T-helper 9 cell (primary cell): ENCODE data around the gene CCR1.
"Not testable (repeated sequence)": the region's sequence is repeated elsewhere in the genome, so short reads cannot be mapped to it uniquely, and the experiment has no call there.

Source experiments
- DNase-seq: peaks from one replicate; pipeline ENCODE4 v3.0.0-alpha.2; 2020

The CCR1 gene

DNA sequence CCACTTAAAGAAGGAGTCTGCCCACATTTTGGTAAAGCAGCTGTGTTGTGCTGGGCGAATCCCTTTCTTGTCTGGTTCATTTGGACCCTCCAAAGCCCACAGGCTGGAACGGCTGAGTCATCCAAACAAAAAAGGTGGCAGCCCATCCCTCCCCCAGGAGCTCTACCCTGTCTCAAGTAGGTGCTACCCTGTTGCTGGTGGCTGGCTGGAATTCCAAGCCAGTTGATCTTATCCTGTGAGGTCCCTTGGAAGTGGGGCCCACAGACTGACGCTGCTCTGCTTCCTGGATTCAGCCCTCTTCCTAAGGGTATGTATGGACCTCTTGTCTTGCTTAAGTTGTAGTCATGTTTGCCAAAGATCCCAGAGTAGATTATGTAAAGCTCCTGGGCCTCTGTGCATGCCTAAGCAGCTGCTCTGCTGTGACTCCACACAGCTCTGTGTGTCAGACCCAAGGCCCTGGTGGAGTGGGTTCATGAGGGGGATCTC, 44.5 kb downstream of the CCR1 start:
- no peak for DNase-seq

DNA sequence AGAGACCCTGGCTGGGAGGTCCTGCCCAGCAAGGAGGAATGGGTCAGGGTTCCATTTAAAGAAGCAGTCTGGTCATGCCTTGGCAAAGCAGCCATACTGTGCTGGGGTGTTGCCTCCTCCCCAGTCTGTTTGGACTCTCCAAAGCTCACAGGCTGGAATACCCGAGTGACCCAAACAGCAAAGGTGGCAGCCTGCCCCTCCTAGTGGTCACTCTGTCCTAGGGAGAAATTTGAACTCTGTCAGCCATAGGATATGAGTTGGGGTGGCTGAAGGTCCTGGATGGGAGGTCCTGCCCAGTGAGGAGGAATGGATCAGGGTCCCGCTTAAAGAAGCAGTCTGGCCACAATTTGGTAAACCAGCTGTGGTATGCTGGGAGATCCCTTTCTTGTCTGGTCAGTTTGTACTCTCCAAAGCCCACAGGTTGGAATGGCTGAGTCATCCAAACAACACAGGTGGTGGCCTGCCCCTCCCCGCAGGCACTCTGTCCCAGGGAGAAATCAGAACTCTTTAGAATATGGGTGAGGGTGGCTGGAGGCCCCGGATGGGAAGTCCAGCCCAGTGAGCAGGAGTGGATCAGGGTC, 45.0 kb downstream of the CCR1 start:
- no peak for DNase-seq

DNA sequence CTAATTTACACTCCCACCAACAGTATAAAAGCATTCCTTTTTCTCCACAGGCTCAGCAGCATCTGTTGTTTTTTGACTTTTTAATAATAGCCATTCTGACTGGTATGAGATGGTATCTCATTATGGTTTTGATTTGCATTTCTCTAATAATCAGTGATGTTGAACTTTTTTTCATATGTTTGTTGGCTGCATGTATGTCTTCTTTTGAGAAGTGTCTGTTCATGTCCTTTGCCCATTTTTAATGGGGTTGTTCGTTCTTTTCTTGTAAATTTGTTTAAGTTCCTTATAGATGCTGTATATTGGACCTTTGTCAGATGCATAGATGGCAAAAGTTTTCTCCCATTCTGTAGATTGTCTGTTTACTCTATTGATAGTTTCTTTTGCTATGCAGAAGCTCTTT, 50.4 kb downstream of the CCR1 start:
- not testable (repeated sequence) for DNase-seq

DNA sequence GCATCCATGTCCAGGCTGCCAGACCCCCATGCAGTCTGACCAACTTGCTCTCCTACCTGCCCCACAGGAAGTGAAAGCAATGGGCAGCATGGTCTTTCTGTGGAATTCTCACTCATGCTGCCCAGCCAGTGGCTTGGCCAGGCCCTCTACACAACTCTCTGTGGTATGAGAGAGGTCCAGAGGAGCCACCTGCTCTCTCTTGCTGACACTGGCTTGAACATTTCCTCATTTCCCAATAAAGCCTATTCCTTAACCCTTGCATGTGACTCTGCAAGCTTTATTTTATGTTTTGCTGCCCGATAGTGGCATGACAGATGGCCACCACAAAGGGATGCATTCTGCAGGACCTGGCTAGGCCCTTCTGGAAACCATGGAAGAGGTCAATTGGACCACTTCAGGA, 53.8 kb downstream of the CCR1 start:
- no peak for DNase-seq
